Measurements from ENCODE around the gene MYOZ3. TPM values are rescaled to one million over a fixed set of nuclear protein-coding genes. Genes with fewer than 3 reads are reported as not detected.
A peak's percentile ranks its signal among the peaks of the same experiment; 100 is the strongest.

Gene MYOZ3
- total RNA-seq, 1 donor from 2014 or later, result 2.2 TPM

DNA sequence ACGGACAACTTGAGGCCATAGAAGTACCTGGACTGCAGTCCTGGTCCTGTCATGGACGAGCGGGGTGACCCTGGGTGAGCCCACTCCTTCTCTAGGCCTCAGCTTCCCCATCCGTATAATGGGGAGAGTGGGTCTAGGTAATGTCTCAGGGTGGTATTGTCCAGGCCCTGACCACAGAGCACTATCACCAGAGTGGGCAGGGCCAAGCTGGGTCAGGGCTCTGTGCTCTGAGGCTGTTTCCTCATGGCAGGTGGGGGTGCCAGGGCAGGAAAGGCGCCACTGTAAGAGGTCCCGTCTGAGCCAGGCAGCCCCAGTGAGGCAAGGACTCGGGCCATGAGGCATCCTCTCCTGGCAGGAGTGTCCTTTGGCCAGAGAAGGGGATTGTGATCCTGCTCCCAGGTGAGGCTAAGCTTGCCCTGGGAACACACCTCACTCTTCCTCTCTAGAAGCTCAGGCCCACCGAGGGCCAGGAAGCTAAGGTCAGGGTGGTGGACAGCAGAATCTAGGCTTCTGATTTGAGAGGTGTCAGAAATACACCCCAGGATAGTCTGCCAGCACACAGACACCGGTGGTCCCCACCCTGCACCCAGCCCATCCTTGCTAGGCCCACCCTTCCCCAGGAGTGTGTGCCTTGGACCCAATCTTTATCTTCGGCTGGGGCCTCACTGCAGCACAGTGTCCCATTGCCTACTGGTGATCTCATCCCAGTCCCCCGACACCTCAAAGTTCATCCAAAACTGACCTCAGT is 1.5 kb upstream of the MYOZ3 start:
- DNase-seq (ENCODE audit: low spot score), result no peak

DNA sequence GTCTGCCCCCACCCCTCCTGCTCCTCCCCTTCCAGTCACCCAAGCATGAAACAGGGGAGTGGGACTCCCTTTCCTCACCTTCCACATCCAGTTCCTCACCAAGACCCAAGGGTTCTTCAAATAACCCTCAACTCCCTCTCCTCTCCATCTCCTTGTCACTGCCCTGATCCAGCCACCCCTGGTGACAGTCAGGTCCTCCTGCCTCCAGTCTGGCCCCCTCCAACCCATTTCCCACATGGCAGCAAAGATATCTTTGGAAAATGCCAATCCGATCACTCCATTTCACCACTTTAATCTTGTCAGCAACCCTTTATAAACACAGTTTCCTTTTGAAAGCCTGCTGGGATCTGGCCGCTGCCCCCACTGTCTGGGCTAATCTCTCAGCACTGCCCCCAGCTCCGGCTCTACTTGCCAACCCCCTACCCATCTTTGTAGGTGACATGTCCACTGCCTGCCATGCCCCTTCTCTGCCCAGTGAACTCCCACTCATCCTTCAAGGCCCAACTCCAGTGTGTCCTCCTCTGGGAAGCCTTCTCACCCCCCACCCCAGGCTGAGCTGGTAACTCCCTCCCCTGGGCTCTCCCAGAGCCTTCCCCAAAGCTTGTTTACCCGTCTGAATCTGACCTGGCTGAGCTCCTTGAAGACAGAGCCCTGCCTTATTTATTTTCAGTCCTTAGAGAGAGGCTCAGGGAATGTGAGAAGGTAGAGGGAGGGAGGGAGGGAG is 781 bp upstream of the MYOZ3 start:
- no peak for DNase-seq (ENCODE audit: low spot score)

DNA sequence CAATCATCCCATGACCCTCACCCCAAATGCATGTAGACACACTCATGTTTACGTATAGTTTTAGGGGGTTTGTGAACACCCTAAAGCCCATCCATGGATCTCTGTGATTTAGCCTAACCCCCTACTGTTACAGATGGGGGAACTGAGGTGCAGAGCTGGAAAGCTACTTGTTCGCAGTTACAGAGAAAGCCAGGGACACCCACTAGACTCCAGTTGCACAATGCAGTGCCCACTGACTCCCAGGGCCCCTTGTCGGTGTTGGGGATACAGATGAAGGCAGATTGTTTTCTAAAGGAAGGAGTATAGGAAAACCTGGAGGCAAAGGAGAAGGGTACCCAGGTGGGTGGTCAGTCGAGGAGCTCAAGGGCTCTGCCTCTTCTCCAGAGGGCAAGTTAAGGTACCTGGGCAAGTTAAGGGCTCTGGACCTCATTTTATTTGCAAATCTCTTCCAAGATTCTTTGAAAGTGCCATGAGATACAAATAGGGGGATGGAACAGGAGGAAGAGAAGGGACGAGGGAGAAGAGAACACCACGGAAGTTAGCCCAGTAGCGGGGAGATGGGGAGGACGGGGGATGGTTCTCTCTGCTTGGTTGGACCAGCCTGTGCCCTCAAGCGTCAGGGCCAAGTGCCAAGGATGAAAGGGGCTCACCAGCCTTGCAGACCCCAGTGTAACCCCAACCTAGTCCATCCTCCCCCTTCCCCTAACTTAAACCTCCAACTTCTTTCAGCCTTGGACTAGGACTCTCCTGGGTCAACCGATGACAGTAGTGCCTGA is 958 bp downstream of the MYOZ3 start:
- no peak for DNase-seq (ENCODE audit: low spot score)

DNA sequence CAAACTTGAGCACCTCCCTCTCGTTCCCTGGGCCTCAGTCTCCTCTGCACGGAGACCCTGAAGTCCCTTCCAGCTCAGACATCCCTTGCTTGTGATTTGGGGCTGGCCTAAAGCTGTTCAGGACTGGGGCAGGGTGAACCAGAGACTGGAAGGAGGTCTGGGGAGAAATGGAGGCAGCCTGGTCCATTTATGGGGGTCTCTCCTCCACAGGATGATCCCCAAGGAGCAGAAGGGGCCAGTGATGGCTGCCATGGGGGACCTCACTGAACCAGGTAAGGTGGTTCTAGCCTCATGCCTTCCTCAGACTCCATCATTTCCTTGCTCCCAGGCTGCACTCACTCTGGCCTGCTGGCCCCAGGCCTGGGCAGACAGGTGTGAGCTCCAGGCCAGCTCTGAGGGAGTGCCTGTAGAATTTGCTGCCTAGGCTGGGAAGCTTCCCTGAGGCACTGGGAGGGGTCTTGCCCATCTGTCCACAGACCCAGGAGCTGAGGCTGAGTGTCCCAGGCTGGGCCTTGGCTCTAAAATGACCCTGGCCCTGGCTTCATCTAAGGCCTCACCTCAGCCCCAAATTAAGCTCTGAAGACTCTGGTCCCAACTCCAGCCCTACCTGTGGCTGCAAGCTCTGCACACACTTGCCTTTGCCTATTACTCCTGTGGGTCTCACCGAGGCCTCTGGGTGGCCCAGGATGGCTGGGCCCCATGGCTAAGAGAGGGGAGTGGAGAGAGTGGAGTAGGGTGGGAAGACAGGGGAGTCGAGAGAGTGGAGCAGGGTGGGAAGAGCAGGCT is 1.9 kb downstream of the MYOZ3 start:
- no peak for DNase-seq (ENCODE audit: low spot score)

DNA sequence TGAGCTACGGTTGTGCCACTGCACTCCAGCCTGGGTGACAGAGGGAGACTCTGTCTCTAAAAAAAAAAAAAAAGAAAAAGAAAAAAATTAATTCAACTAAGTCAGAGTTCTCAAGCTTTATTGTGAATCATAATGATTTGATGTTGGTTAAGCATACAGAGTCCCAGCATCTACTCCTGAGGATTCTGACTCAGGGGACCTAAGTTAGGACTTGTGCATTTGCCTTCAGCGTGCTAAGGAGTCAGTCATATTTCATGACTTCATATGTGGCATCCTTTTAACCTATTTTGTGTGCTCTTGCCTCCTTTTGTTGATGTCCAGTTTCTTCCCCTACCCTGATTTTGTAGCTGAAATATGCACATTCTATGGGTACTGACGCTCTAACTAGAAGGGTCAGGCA is 2.9 kb downstream of the MYOZ3 start:
- DNase-seq (ENCODE audit: low spot score), result no peak

DNA sequence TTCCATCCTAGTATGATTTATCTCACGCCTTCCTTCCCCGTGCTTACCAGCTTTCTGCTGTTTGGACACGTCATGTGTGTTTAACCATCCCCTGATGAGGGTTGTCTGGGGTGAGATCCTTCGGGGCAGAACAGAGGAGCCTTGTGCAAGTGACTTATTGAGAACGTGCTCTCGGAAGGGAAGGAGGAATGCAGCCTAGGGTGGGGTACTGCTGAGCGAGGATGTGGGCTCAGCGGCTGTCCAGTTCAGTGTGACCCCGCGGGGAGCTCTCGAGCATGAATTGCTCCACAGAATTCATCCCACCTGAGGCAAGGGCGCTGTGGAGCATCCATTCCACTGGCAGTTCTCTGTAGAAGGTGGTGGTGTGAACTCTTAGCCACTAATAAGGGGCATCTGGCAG is 4.0 kb downstream of the MYOZ3 start:
- DNase-seq (ENCODE audit: low spot score), result no peak

DNA sequence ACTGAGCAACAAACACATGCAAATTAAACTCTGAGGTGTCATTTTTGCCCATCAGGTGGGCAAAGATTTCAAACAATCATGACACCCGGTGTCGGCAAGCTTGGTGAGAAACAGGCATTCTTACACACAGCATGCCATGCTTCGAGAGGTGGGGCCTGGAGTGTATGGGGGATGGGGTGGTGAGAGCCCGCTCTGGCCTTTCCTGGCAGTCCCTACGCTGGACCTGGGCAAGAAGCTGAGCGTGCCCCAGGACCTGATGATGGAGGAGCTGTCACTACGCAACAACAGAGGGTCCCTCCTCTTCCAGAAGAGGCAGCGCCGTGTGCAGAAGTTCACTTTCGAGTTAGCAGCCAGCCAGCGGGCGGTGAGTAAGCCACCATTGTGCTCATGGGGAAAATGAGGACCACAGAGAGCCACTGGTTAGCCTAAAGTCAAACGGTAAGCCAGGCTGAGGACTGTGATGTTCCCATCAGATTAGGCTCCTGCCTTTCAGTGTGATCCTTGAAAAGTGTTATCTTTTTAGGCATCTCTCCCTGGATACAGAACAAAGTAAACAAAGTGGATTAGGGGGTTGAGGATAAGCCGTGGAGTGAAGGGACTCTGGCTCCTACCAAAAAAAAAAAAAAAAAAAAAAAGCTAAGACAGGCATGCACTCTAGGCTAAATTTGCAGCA is 9.4 kb downstream of the MYOZ3 start:
- DNase-seq (ENCODE audit: low spot score), result no peak

DNA sequence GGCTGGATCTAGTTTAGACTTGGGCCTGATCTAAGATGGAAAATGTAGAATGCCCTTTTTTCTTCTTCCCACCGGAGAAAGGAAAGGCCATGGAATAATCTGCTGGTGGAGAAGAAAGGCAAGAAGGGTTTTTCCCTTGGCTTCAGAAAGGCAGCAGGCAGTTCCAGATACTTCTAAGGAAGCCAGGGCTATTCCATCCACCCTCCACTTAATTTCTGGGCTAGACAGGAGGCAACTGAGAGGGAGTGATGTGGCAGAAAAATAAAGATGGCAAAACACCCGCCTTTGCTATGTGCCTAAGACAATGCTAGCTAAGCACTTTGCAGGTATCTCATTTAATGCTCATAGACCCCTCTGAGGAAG is 9.9 kb downstream of the MYOZ3 start:
- no peak for DNase-seq (ENCODE audit: low spot score)

DNA sequence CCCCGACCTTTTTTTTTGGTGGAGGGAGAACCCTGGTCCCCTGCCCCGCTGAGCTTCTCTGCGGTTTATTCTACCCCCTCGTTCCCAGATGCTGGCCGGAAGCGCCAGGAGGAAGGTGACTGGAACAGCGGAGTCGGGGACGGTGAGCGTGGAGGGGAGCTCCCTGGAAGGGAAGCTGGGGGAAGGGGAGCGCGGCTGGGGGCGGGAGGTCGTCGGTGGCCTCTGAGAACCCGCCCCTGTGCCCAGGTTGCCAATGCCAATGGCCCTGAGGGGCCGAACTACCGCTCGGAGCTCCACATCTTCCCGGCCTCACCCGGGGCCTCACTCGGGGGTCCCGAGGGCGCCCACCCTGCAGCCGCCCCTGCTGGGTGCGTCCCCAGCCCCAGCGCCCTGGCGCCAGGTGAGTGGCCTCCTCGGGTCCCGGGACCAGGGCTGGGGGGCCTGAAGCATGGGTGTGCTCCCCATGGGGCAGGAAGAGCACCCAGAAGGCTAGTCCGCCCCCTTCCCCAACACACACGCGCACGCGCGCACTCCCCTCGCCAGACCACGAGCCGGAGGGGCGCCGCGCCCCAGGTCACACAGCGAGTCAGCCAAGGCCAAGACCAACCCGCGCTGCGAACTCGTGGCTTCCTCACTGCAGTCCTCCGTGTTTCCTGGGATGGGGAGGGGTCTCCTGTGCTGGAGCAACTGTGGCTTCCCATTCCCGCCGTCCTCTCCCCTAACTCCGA is 10.6 kb downstream of the MYOZ3 start:
- no peak for DNase-seq (ENCODE audit: low spot score)

DNA sequence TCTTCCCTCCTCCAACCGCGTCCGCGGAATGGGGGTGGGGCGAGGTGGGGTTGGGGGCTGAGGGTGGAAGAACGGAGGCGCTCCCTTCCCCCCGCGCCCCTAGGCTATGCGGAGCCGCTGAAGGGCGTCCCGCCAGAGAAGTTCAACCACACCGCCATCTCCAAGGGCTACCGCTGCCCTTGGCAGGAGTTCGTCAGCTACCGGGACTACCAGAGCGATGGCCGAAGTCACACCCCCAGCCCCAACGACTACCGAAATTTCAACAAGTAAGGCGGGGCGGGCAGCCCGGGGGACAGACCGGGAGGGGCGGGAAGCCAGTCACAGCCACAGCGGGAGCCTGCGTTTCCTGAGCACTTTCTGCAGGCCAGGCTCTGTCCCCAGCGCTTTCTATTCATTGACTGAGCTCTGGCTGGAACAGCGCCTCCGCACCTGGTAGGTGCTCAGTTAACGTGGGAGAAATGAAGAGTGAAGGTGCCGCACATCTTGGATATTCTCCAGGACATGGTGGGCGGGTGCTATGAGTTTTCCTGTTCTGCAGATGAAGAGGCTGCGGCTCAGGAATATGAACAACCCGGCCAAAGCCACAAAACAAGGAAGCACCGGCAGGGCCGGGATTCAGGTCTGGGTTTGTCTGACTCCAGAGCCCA is 11.3 kb downstream of the MYOZ3 start:
- no peak for DNase-seq (ENCODE audit: low spot score)

DNA sequence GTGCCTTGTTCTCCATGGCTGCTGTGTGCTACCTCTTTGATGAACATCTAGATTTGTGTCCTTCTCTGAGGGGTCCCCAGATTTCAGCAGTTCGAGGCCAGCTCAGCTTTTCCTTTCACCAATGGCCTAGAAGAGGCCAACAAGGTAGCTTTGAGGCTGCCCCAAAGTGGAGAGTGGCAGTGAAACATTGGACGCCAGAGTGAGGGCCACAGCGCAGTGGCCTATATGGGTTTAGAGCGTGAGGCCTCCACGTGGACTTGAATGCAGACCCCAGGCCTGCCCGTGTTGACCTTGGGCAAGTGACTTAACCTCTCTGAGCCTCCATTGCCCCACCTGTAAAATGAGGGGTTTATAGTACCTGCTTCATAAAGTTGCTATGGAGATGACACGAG is 11.8 kb downstream of the MYOZ3 start:
- DNase-seq (ENCODE audit: low spot score), result no peak

DNA sequence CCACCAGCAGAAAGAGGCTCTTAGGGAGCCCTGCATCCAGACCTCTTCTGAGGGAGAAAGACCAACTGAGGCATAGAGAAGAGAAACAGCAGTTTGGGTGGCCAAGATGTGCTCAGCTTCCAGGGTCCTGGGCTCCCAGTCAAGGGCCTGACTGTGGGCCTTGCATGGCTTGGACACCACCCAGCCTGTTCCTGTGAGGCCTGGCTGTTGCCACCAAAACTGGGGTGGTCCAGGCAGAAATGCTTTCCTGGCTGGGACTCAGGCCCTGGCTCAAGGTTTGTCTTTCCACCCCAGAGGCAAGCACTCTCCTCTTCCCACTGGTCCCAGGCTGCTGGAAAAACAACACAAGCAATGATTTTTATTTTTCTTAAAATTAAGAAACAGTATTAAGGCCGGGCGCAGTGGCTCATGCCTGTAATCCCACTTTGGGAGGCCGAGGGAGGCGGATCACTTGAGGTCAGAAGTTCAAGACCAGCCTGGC is 13.3 kb downstream of the MYOZ3 start:
- DNase-seq (ENCODE audit: low spot score), result peak; percentile 49

DNA sequence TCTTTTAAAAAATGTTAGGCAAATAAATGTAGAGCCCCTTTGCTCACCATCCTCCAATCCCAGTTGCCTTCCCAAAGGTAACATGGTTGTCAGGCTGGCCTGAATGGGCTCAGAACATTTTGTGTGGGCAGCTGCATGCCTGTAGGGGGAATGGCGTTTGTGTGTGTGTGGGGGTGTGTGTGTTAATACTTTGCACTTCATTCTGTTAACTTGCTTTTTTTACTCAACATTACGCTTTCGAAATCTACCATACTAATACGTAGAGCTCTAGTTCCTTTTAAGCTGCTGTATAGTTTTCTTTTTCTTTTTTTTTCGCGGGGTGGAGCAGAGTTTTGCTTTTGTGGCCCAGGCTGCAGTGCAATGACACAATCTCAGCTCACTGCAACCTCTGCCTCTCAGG is 14.0 kb downstream of the MYOZ3 start:
- DNase-seq (ENCODE audit: low spot score), result no peak

DNA sequence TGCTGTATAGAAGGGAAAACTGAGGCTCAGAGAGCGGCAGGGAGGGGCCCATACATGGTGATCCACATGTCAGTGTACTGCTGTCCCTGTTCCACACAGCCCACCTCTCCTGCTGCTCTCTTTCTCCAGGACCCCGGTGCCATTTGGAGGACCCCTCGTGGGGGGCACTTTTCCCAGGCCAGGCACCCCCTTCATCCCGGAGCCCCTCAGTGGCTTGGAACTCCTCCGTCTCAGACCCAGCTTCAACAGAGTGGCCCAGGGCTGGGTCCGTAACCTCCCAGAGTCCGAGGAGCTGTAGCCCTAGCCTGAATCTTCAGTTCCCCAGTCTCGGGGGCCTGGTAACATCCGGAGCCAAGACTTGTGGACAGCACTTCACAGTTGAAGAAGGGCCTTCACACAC is 15.5 kb downstream of the MYOZ3 start:
- DNase-seq (ENCODE audit: low spot score), result no peak

DNA sequence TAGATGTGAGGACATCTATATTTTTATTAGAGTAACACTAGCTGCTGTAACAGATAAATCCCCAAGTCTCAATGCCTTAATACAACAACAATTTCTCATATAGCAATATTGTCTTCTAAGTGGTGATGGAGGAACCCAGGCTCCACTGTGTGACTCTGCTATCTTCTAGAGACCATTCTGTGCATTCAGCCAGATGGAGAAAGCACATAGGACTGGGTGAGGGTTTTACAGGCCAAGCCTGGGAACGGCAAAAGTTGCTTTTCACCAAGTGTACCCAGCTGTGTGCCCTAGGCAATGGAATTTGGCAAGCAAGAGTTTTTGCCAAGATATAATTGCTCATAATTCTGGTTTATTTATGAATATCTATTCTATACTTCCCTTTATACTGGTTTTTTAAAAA is 28.1 kb downstream of the MYOZ3 start:
- no peak for DNase-seq (ENCODE audit: low spot score)

DNA sequence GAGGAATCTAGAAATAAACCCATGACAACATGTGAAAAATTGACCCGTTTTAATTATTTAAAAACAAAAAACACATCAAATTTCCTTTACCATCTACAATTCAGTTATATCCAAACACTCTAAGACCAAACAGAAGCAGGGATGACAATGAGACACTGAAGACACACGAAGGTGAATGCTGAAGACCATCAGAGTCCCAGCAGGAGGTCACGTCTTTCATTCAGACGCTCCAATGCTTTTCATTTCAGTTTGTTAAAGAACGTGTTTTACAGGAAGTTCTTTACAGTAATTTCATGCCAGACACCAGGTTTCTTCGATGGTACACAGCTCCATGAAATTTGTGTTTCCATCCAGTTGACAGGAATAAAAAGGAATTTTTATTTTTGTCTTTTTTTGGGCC is 29.7 kb downstream of the MYOZ3 start:
- no peak for DNase-seq (ENCODE audit: low spot score)

DNA sequence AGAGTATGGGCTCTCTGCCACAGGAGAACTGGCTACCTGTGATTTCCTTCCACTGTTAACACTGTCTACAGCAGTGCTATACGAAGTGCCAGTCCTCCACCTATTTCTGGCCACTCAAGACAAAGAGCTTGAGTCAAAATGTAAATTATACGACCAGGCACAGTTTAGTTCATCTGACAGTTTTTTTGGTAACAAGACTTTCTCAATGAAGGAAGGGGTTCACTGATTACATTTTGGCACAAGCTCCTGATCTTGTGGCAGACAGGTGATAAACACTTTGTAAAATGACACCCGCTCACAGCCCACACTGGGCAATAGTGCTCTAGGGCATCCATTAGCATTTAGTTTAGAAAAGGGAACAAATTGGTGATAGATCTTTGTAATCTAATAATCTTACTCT is 31.2 kb downstream of the MYOZ3 start:
- no peak for DNase-seq (ENCODE audit: low spot score)

DNA sequence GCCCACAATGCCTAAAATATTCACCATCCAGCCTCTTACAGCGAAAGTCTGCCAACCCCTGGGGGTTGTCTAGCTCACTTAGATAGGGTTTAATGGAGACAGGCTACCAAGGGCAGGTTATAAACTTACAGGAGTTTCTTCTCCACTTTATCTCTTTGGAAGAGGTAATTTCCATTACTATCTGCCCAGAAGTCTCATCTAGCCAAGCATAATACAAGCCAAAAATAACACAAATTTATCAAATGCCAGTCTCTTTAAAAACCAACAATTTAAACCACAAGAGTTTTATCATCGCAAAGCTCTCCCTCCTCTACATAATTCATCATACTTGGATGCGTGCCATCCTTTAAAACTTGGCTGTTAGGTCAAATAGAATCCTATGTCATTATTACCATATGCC is 33.6 kb downstream of the MYOZ3 start:
- DNase-seq (ENCODE audit: low spot score), result no peak

DNA sequence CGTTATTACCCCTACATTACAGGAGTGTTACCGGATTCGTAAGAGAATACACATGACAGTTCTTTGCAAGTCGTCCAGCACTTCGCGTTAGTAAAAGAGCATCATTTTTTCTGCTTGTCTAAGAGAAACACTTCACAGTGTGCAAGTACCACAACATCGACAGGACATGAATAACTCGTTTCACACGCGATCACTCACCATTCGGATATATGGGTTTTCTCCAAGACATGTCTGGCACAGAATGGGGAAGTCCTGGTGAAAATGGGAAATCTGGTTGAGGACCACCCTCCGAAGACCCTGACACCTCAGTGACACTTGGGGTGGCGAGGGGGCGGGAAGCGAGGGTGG is 39.2 kb downstream of the MYOZ3 start:
- no peak for DNase-seq (ENCODE audit: low spot score)

Measured in mucosa of gallbladder (tissue), 1 donor.